T-helper 1 cell treated with Interleukin-12 subunit alpha and Interleukin-12 subunit beta and Interleukin-4 antibody, amounts not matched to agents 30 μg/mL and 1 μg/mL, for 36 hours (primary cell): ENCODE results near the gene TDRD12.
"Not testable (repeated sequence)": the region's sequence is repeated elsewhere in the genome, so short reads cannot be mapped to it uniquely, and the experiment has no call there.

ENCODE experiments used
- H3K27ac Mint-ChIP-seq: one replicate; pipeline ENCODE4 v1.8.0; 2021; ENCODE audit warnings: mild to moderate bottlenecking, mixed read lengths
- H3K27me3 Mint-ChIP-seq: one replicate; pipeline ENCODE4 v1.8.0; 2021; ENCODE audit warnings: low read depth, mixed read lengths
- H3K36me3 Mint-ChIP-seq: one replicate; pipeline ENCODE4 v1.8.0; 2021; ENCODE audit warnings: low read depth, mixed read lengths
- H3K4me1 Mint-ChIP-seq: one replicate; pipeline ENCODE4 v1.8.0; 2021; ENCODE audit warnings: low read depth, mixed read lengths
- H3K4me3 Mint-ChIP-seq: one replicate; pipeline ENCODE4 v1.8.0; 2021; ENCODE audit warnings: mild to moderate bottlenecking, moderate library complexity, mixed read lengths
- H3K9me3 Mint-ChIP-seq: one replicate; pipeline ENCODE4 v1.8.0; 2021; ENCODE audit warnings: mixed read lengths

TDRD12 gene

GRCh38 chr19:32748948-32749347 is 29.4 kb downstream of the TDRD12 start:
- Mint-ChIP-seq H3K27me3 (peaks cover 33% of the 10 kb centered on the region), H3K4me3 (no peak overlapping the region), H3K36me3 (no peaks in the 10 kb centered on the region), H3K27ac (no peak overlapping the region), H3K4me1 (no peaks in the 10 kb centered on the region), H3K9me3 (no peaks in the 10 kb centered on the region)

DNA sequence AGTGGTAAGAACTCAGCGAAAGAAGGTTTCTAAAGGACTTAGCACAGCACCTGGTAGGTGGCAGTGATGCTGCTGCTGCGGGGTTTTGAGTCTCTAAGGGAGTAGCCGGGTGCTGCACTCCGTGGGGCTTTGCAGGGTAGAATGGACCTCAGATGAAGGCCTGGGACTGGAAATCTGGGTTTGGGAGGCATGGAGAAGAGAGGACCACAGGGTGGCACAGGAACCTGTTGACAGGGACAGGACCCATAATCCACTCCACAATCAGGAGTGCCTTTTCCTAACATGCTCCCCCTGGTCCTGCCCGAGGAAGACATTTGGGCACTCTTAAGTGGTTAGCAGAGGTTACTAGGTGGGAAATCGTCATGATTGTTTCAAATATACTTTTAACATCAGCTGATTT is 29.8 kb downstream of the TDRD12 start:
- H3K4me3 Mint-ChIP-seq, result no peak overlapping the region
- no peaks in the 10 kb centered on the region for H3K9me3 Mint-ChIP-seq
- peaks cover 34% of the 10 kb centered on the region for H3K27me3 Mint-ChIP-seq
- no peak overlapping the region for H3K27ac Mint-ChIP-seq
- H3K36me3 Mint-ChIP-seq, result no peaks in the 10 kb centered on the region
- no peaks in the 10 kb centered on the region for H3K4me1 Mint-ChIP-seq

DNA sequence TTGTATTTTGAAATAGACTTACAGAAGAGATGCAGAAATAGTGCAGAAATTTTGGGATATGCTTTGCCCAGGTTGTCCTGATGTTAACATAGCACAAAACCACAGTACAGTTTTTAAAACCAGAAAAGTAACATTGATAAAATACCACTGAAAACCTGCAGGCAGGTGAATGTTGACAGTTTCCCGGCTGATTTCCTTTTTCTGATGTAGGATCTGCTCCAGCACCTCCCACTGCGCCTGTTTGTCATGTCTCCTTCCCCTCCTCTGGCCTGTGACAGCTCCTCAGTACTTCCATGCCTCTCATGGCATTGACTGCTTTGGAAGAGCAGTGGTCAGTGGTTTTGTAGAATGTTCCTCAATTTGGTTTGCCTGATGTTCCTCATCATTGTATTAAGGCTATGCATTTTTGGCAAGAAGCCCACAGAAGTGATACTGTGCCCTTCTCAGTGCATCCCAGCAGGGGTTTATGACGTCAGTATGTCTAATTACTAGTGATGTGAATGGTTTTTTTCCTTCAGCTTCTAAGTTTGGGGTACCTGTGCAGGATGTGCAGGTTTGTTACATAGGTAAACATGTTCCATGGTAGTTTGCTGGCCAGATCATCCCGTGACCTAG is 31.0 kb downstream of the TDRD12 start:
- Mint-ChIP-seq H3K27me3 (peaks cover 34% of the 10 kb centered on the region), H3K9me3 (no peaks in the 10 kb centered on the region), H3K36me3 (no peaks in the 10 kb centered on the region), H3K4me3 (no peak overlapping the region), H3K27ac (no peak overlapping the region), H3K4me1 (no peaks in the 10 kb centered on the region)

GRCh38 chr19:32751066-32751465 is 31.5 kb downstream of the TDRD12 start:
- Mint-ChIP-seq H3K4me1 (no peaks in the 10 kb centered on the region), H3K27ac (no peak overlapping the region), H3K27me3 (peaks cover 34% of the 10 kb centered on the region), H3K9me3 (no peaks in the 10 kb centered on the region), H3K4me3 (no peak overlapping the region), H3K36me3 (no peaks in the 10 kb centered on the region)

- H3K27ac Mint-ChIP-seq, result no peak overlapping the region
- no peak overlapping the region for H3K4me3 Mint-ChIP-seq
- H3K9me3 Mint-ChIP-seq, result peaks cover 6% of the 10 kb centered on the region
- H3K4me1 Mint-ChIP-seq, result no peaks in the 10 kb centered on the region
- H3K27me3 Mint-ChIP-seq, result peaks cover 6% of the 10 kb centered on the region
- H3K36me3 Mint-ChIP-seq, result peaks cover 1% of the 10 kb centered on the region
Measured at GRCh38 chr19:32757189-32757588, 37.6 kb downstream of the TDRD12 start.

DNA sequence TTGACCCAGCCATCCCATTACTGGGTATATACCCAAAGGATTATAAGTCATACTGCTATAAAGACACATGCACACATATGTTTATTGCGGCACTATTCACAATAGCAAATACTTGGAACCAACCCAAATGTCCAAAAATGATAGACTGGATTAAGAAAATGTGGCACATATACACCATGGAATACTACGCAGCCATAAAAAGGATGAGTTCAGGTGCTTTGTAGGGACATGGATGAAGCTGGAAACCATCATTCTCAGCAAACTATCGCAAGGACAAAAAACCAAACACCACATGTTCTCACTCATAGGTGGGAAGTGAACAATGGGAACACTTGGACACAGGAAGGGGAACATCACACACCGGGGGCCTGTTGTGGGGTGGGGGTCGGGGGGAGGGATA is 45.8 kb downstream of the TDRD12 start:
- not testable (repeated sequence) for H3K4me1 Mint-ChIP-seq, H3K9me3 Mint-ChIP-seq, H3K4me3 Mint-ChIP-seq, H3K27ac Mint-ChIP-seq, H3K36me3 Mint-ChIP-seq, H3K27me3 Mint-ChIP-seq

DNA sequence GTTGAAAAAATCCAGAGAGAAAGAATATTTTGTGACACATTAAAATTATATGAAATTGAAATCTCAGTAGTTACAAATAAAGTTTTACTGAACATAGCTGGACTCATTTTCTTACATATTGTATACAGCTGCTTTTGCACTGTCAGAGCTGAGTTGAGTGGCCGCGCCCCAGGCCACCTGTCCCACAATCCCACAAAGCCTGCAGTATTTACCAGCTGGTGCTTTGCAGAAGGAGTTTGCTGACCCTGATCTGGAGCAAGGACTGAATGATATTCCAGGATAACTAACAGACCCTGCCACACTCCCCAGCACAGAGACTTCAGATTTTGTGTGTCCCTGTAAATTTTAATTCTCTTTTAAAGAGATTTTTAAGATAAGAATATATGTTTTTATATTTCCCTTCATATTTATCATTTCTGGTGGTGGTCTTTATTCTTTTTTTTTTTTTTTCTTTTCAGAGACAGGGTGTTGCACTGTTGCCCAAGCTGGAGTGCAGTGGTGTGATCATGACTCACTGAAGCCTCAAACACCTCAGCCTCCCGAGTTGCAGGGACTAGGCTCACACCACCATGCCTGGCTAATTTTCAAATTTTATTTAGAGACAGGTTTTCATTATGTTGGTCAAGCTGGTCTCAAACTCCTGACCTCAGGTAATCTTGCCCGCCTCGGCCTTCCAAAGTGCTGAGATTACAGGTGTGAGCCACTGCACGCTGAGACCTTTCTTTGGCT is 48.5 kb downstream of the TDRD12 start:
- no peaks in the 10 kb centered on the region for H3K9me3 Mint-ChIP-seq
- no peak overlapping the region for H3K27ac Mint-ChIP-seq
- no peak overlapping the region for H3K4me3 Mint-ChIP-seq

GRCh38 chr19:32771596-32771995 is 52.0 kb downstream of the TDRD12 start:
- no peak overlapping the region for H3K4me3 Mint-ChIP-seq
- H3K27me3 Mint-ChIP-seq, result peaks cover 6% of the 10 kb centered on the region
- no peaks in the 10 kb centered on the region for H3K36me3 Mint-ChIP-seq
- H3K9me3 Mint-ChIP-seq, result no peaks in the 10 kb centered on the region
- no peak overlapping the region for H3K27ac Mint-ChIP-seq
- H3K4me1 Mint-ChIP-seq, result peaks cover 2% of the 10 kb centered on the region

More for the DNA sequence above, 48.5 kb downstream of the TDRD12 start:
- Mint-ChIP-seq H3K36me3 (no peaks in the 10 kb centered on the region), H3K4me1 (no peaks in the 10 kb centered on the region), H3K27me3 (peaks cover 10% of the 10 kb centered on the region)

- no peak overlapping the region for H3K4me3 Mint-ChIP-seq
- H3K27me3 Mint-ChIP-seq, result peaks cover 6% of the 10 kb centered on the region
- no peaks in the 10 kb centered on the region for H3K9me3 Mint-ChIP-seq
- H3K4me1 Mint-ChIP-seq, result peaks cover 2% of the 10 kb centered on the region
- no peak overlapping the region for H3K27ac Mint-ChIP-seq
- no peaks in the 10 kb centered on the region for H3K36me3 Mint-ChIP-seq
Measured at GRCh38 chr19:32773126-32773525, 53.6 kb downstream of the TDRD12 start.

GRCh38 chr19:32779082-32779481 is 59.5 kb downstream of the TDRD12 start:
- peaks cover 21% of the 10 kb centered on the region for H3K27me3 Mint-ChIP-seq
- H3K4me3 Mint-ChIP-seq, result no peak overlapping the region
- no peak overlapping the region for H3K27ac Mint-ChIP-seq
- H3K4me1 Mint-ChIP-seq, result peaks cover 2% of the 10 kb centered on the region
- H3K36me3 Mint-ChIP-seq, result peaks cover 2% of the 10 kb centered on the region
- peaks cover 19% of the 10 kb centered on the region for H3K9me3 Mint-ChIP-seq

DNA sequence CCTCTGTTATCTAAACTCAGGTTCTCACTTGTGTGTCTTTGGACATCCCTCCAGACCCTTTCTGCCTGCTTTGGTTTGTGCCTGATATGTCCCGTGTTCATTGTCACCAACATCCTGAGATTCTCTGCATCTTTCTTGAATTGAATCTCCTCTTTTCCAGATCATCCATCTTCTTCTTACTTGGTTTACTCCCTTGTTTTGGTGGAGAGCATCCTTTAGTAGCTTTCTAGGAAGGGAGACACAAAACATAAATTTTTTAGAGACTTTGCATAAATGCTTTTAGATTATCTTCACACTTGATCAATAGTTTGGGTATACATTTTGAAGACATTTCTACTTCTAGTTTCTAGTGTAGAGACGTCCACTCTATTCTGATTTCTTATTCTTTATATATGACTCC is 61.7 kb downstream of the TDRD12 start:
- H3K27ac Mint-ChIP-seq, result no peak overlapping the region
- H3K36me3 Mint-ChIP-seq, result peaks cover 2% of the 10 kb centered on the region
- H3K4me3 Mint-ChIP-seq, result no peak overlapping the region
- H3K9me3 Mint-ChIP-seq, result peaks cover 19% of the 10 kb centered on the region
- peaks cover 28% of the 10 kb centered on the region for H3K27me3 Mint-ChIP-seq
- H3K4me1 Mint-ChIP-seq, result peaks cover 2% of the 10 kb centered on the region

GRCh38 chr19:32782089-32782488 is 62.5 kb downstream of the TDRD12 start:
- Mint-ChIP-seq H3K9me3 (peaks cover 19% of the 10 kb centered on the region), H3K27me3 (peaks cover 28% of the 10 kb centered on the region)
- not testable (repeated sequence) for H3K36me3 Mint-ChIP-seq, H3K4me3 Mint-ChIP-seq, H3K4me1 Mint-ChIP-seq, H3K27ac Mint-ChIP-seq

DNA sequence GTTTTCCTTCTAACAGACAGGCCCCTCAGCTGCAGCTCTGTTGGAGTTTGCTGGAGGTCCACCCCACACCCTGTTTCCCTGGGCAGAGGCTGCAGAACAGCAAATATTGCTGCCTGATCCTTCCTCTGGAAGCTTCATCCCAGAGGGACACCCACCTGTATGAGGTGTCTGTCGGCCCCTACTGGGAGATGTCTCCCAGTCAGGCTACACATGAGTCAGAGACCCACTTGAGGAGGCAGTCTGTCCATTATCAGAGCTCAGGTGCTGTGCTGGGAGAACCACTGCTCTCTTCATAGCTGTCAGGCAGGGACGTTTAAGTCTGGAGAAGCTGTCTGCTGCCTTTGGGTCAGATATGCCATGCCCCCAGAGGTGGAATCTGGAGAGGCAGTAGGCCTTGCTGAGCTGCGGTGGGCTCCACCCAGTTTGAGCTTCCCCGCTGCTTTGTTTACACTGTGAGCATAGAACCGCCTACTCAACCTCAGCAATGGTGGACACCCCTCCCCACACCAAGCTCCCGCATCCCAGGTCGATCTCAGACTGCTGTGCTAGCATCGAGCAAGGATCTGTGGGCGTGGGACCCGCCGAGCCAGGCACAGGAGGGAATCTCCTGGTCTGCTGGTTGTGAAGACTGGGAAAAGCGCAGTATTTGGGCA is 67.7 kb downstream of the TDRD12 start:
- not testable (repeated sequence) for H3K27ac Mint-ChIP-seq, H3K4me3 Mint-ChIP-seq, H3K36me3 Mint-ChIP-seq
- peaks cover 12% of the 10 kb centered on the region for H3K9me3 Mint-ChIP-seq
- H3K4me1 Mint-ChIP-seq, result peaks cover 11% of the 10 kb centered on the region
- H3K27me3 Mint-ChIP-seq, result peaks cover 21% of the 10 kb centered on the region

GRCh38 chr19:32787895-32788294 is 68.3 kb downstream of the TDRD12 start:
- peaks cover 11% of the 10 kb centered on the region for H3K4me1 Mint-ChIP-seq
- peaks cover 18% of the 10 kb centered on the region for H3K27me3 Mint-ChIP-seq
- H3K36me3 Mint-ChIP-seq, H3K4me3 Mint-ChIP-seq, H3K9me3 Mint-ChIP-seq, H3K27ac Mint-ChIP-seq: not testable (repeated sequence)

DNA sequence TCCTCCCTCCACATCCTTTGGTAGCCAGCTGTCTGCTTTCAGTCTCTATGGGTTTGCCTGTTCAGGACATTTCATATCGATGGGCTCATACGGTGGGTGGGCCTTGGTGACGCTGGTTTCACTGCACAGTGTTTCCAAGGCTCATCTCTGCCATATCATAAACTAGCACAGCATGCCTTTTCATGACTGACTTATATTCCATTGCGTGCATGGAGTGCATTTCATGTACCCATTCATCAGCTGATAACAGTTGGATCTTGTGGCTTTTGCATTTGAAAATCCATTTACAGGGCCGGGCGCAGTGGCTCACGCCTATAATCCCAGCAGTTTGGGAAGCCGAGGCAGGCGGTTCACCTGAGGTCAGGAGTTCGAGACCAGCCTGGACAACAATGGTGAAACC is 69.9 kb downstream of the TDRD12 start:
- no peak overlapping the region for H3K27ac Mint-ChIP-seq
- H3K27me3 Mint-ChIP-seq, result peaks cover 7% of the 10 kb centered on the region
- H3K9me3 Mint-ChIP-seq, result no peaks in the 10 kb centered on the region
- H3K4me3 Mint-ChIP-seq, result no peak overlapping the region
- peaks cover 20% of the 10 kb centered on the region for H3K4me1 Mint-ChIP-seq
- H3K36me3 Mint-ChIP-seq, result no peaks in the 10 kb centered on the region
